A549 (cell line): Measurements from ENCODE around the gene RFK. TPM values are rescaled to one million over a fixed set of nuclear protein-coding genes. Genes with fewer than 3 reads are reported as not detected.
A peak's percentile ranks its signal among the peaks of the same experiment; 100 is the strongest.

Source experiments
- ATAC-seq, 2 experiments: fragments of 200-7000 bp in 1 of 2; fragments of >200 bp in 1 of 2; cut with Nextera tagmentation in 1 of 2; cut with Tn5 transposase in 1 of 2; 3 replicates each; pipeline versions ENCODE4 v1.8.0 to v1.9.1; 2018 to 2020; ENCODE audit warnings: mild to moderate bottlenecking in 1 of 2, moderate library complexity in 1 of 2
- CTCF ChIA-PET: fragments of 300-600 bp; sonication (Branson Sonifier 250); formaldehyde crosslinking; extraction: SDS; loops from one replicate; lab custom pipeline; 2021; ENCODE audit warnings: antibody characterized with exemption, inconsistent platforms; lab: Yijun Ruan, JAX
- POLR2A ChIA-PET: fragments of 350-600 bp; formaldehyde crosslinking; extraction: SDS; loops from one replicate; lab custom pipeline; 2021; ENCODE audit warnings: antibody characterized with exemption, inconsistent platforms; lab: Yijun Ruan, JAX
- DNase-seq, 2 experiments: peaks; one replicate each; pipeline versions ENCODE4 v3.0.0 to v3.0.0-alpha.2; 2011 to 2016; ENCODE audit warnings: low read depth in 1 of 2, low spot score in 1 of 2
- FAIRE-seq: peaks from 2 replicates; lab custom pipeline; 2011; peaks lifted over from hg19 to GRCh38; lab: Jason Lieb, UNC
- H3K27ac ChIP-seq, 2 experiments: fragments of >200 bp; sonication (Bioruptor Twin); formaldehyde crosslinking; 3 replicates each; pipeline ENCODE4 v1.5.1; 2016 to 2017
- H3K4me1 ChIP-seq: fragments of >200 bp; sonication (Bioruptor Twin); formaldehyde crosslinking; 3 replicates; pipeline ENCODE4 v1.6.1; 2016
- H3K4me2 ChIP-seq: fragments of >200 bp; sonication (Bioruptor Twin); formaldehyde crosslinking; 3 replicates; pipeline ENCODE4 v1.6.1; 2016
- H3K4me3 ChIP-seq: fragments of >200 bp; sonication (Bioruptor Twin); formaldehyde crosslinking; 3 replicates; pipeline ENCODE4 v1.5.1; 2016
- H3K9me3 ChIP-seq: fragments of >200 bp; sonication (Bioruptor Twin); formaldehyde crosslinking; 3 replicates; pipeline ENCODE4 v1.6.1; 2016
- BCL3 ChIP-seq: fragments of >200 bp; sonication (Bioruptor Twin); formaldehyde crosslinking; IDR thresholded peaks from 3 replicates; pipeline ENCODE4 v1.6.1; 2016
- CBX2 ChIP-seq: fragments of 200-600 bp; sonication (generic); IDR thresholded peaks from 2 replicates; pipeline ENCODE4 v1.6.1; 2016; ENCODE audit warnings: low read depth, mild to moderate bottlenecking, borderline replicate concordance
- CBX8 ChIP-seq: fragments of 200-600 bp; sonication (generic); IDR thresholded peaks from 2 replicates; pipeline ENCODE4 v1.6.1; 2016
- CHD2 ChIP-seq: fragments of 150-350 bp; IDR thresholded peaks from 2 replicates; pipeline ENCODE4 v1.6.1; 2014; ENCODE audit warnings: low read length; ENCODE audit not compliant: partially characterized antibody
- CTCF ChIP-seq: fragments of >200 bp; sonication (Bioruptor Twin); formaldehyde crosslinking; IDR thresholded peaks from 3 replicates; pipeline ENCODE4 v1.5.1; 2016
- E2F6 ChIP-seq: IDR thresholded peaks from 2 replicates; pipeline ENCODE4 v1.6.1; 2012; ENCODE audit warnings: low read depth, borderline replicate concordance
- EHF ChIP-seq: fragments of 250-450 bp; sonication (Bioruptor Pico); IDR thresholded peaks from 2 replicates; pipeline ENCODE4 v1.5.0; 2020; ENCODE audit warnings: mild to moderate bottlenecking
- EHMT2 ChIP-seq: fragments of 200-600 bp; sonication (generic); IDR thresholded peaks from 2 replicates; pipeline ENCODE4 v1.6.1; 2016; ENCODE audit warnings: antibody characterized with exemption, low read depth, mild to moderate bottlenecking, moderate library complexity
- EP300 ChIP-seq, 2 experiments: fragments of >200 bp; sonication (Bioruptor Twin); formaldehyde crosslinking; IDR thresholded peaks; 2 replicates in 1 of 2; 3 replicates in 1 of 2; pipeline ENCODE4 v1.6.1; 2016 to 2017
- FOSB ChIP-seq: fragments of 250-450 bp; sonication (Bioruptor Pico); IDR thresholded peaks from 2 replicates; pipeline ENCODE4 v1.5.0; 2020; ENCODE audit warnings: mild to moderate bottlenecking, moderate library complexity
- GATA3 ChIP-seq: IDR thresholded peaks from 2 replicates; pipeline ENCODE4 v1.6.1; 2012; ENCODE audit warnings: borderline replicate concordance
- HDAC2 ChIP-seq: fragments of 200-600 bp; sonication (generic); IDR thresholded peaks from 2 replicates; pipeline ENCODE4 v1.6.1; 2016
- HEYL ChIP-seq: fragments of 250-450 bp; sonication (Bioruptor Pico); IDR thresholded peaks from 2 replicates; pipeline ENCODE4 v1.8.0; 2021; ENCODE audit warnings: mild to moderate bottlenecking, moderate library complexity
- HOXB13 ChIP-seq: fragments of 250-450 bp; sonication (Bioruptor Pico); IDR thresholded peaks from 2 replicates; pipeline ENCODE4 v1.5.0; 2020; ENCODE audit warnings: low read depth, mild to moderate bottlenecking, moderate library complexity
- HOXB5 ChIP-seq: fragments of 250-450 bp; sonication (Bioruptor Pico); IDR thresholded peaks from 2 replicates; pipeline ENCODE4 v1.5.0; 2020; ENCODE audit warnings: mild to moderate bottlenecking, moderate library complexity
- KDM5A ChIP-seq: fragments of 200-600 bp; sonication (generic); IDR thresholded peaks from 2 replicates; pipeline ENCODE4 v1.6.1; 2016; ENCODE audit warnings: antibody characterized with exemption, mild to moderate bottlenecking
- MAFK ChIP-seq: fragments of 450-650 bp; IDR thresholded peaks from 2 replicates; pipeline ENCODE4 v1.6.1; 2014; ENCODE audit not compliant: partially characterized antibody
- MAZ ChIP-seq: fragments of 150-350 bp; IDR thresholded peaks from 2 replicates; pipeline ENCODE4 v1.6.1; 2014; ENCODE audit warnings: antibody characterized with exemption, low read depth, low read length, borderline replicate concordance
- NPAS2 ChIP-seq: fragments of 250-450 bp; sonication (Bioruptor Pico); IDR thresholded peaks from 2 replicates; pipeline ENCODE4 v1.8.0; 2022; ENCODE audit warnings: mild to moderate bottlenecking, moderate library complexity, borderline replicate concordance
- NR3C1 ChIP-seq: fragments of >200 bp; sonication (Bioruptor Twin); formaldehyde crosslinking; IDR thresholded peaks from 3 replicates; pipeline ENCODE4 v1.6.1; 2017
- POLR2AphosphoS2 ChIP-seq: conservative IDR thresholded peaks from 2 replicates; pipeline ENCODE4 v1.6.1; 2012; ENCODE audit warnings: low read length, improper control_type of control experiment, inconsistent platforms
- RAD21 ChIP-seq, 2 experiments: fragments of >200 bp in 1 of 2; sonication (Bioruptor Twin) in 1 of 2; formaldehyde crosslinking in 1 of 2; IDR thresholded peaks in 1 of 2; conservative IDR thresholded peaks in 1 of 2; 2 replicates in 1 of 2; 3 replicates in 1 of 2; pipeline ENCODE4 v1.6.1; 2012 to 2018; ENCODE audit warnings: inconsistent platforms in 1 of 2
- REST ChIP-seq: fragments of 200-600 bp; sonication (generic); IDR thresholded peaks from 2 replicates; pipeline ENCODE4 v1.6.1; 2016; ENCODE audit warnings: antibody characterized with exemption, mild to moderate bottlenecking, moderate library complexity
- RNF2 ChIP-seq: fragments of 200-600 bp; sonication (generic); IDR thresholded peaks from 2 replicates; pipeline ENCODE4 v1.6.1; 2016; ENCODE audit warnings: low read depth, mild to moderate bottlenecking, antibody characterized with exemption, moderate library complexity, borderline replicate concordance
- SMC3 ChIP-seq: fragments of >200 bp; sonication (Bioruptor Twin); formaldehyde crosslinking; IDR thresholded peaks from 3 replicates; pipeline ENCODE4 v1.6.1; 2018; ENCODE audit warnings: inconsistent platforms
- TFCP2L1 ChIP-seq: fragments of 250-450 bp; sonication (Bioruptor Pico); IDR thresholded peaks from 2 replicates; pipeline ENCODE4 v1.5.0; 2021; ENCODE audit warnings: mild to moderate bottlenecking
- USF2 ChIP-seq: fragments of 450-650 bp; IDR thresholded peaks from 2 replicates; pipeline ENCODE4 v1.6.1; 2014; ENCODE audit warnings: antibody characterized with exemption
- WGBS: methylation state at CpG from one replicate; pipeline ENCODE4 v1.1.6; 2017; ENCODE audit errors: missing lambda C conversion rate; 5-methylcytosine and 5-hydroxymethylcytosine counted together
- polyA plus RNA-seq, 4 experiments: library from polyadenylated mRNA; depleted of rRNA in 3 of 4; stranded (reverse); fragments of >200 nt; fragmentation: RNase III in 1 of 4; extraction: RNeasy Plus Mini Kit Qiagen cat#74134 plus additional on column Dnase treatment in 1 of 4; gene quantifications; 2 replicates in 3 of 4; 3 replicates in 1 of 4; pipeline ENCODE4 v1.2.3, GENCODE V29; 2011 to 2017

Gene RFK
- polyA plus RNA-seq, 2 of the 4 experiments (the other 2 are of a cell fraction) = 50.5 to 184 TPM

- TF ChIP-seq E2F6 = no peak
- no peak for TF ChIP-seq EHMT2
- TF ChIP-seq NPAS2 (CRISPR knock-in tag) = no peak
- TF ChIP-seq BCL3 = no peak
- no peak for TF ChIP-seq NR3C1
- no peak for TF ChIP-seq MAFK
- no peak for TF ChIP-seq RNF2
- TF ChIP-seq CBX2 = no peak
- no peak for TF ChIP-seq EHF
- no peak for TF ChIP-seq HEYL
- no peak for TF ChIP-seq MAZ
- no peak for TF ChIP-seq HDAC2
These were observed 11.1 kb upstream of the RFK start (continued) for GRCh38 chr9:76405340-76405739.

- Histone ChIP-seq H3K4me3 (no peak overlapping the region), H3K9me3 (no peaks in the 10 kb centered on the region), H3K4me2 (no peak overlapping the region), H3K4me1 (peaks cover 19% of the 10 kb centered on the region), H3K27ac (no peak overlapping the region)
- no peak for ATAC-seq
- TF ChIP-seq REST (no peak), HOXB5 (CRISPR knock-in tag) (no peak), TFCP2L1 (CRISPR knock-in tag) (no peak), CHD2 (no peak), KDM5A (no peak), CBX8 (no peak), POLR2AphosphoS2 (no peak), GATA3 (no peak)
- DNase-seq = no peak
- POLR2A ChIA-PET = interaction anchor here (0.6 kb wide), 1 partner anchor 32 kb away, joined by 4 read pairs; no protein-coding TSS in a partner anchor
- CTCF ChIA-PET = interaction anchor here (0.7 to 1.8 kb wide), 6 partner anchors 13 to 1453 kb away, joined by 3 to 7 read pairs (median 4); no protein-coding TSS in a partner anchor
- WGBS = 93% methylated on average over 1 of the region's 1 CpG
- FAIRE-seq = no peak
These were observed 10.2 kb upstream of the RFK start for GRCh38 chr9:76404401-76404800.

- CTCF ChIA-PET = interaction anchor here (1.0 to 2.8 kb wide), 3 partner anchors 22 to 301 kb away, joined by 3 to 11 read pairs (median 3); no protein-coding TSS in a partner anchor
These were observed 9.1 kb upstream of the RFK start for GRCh38 chr9:76403352-76403751.

More at GRCh38 chr9:76403352-76403751, 9.1 kb upstream of the RFK start:
- FAIRE-seq (peak; percentile 79), DNase-seq (peak; percentile 48 to 66), ATAC-seq (peak; percentile 77 to 86)
- Histone ChIP-seq H3K4me1 (peaks cover 19% of the 10 kb centered on the region), H3K4me2 (peak overlapping the region; percentile 72), H3K4me3 (no peak overlapping the region), H3K27ac (peak overlapping the region; percentile 42 to 68; a peak in 5 of 6 replicates), H3K9me3 (no peaks in the 10 kb centered on the region)
- WGBS = 5% methylated on average over 2 of the region's 2 CpGs
- TF ChIP-seq USF2 (no peak), CTCF (peak; percentile 66), EP300 (IDR thresholded peaks at IDR 0.05) (no peak), HOXB5 (CRISPR knock-in tag) (no peak), RAD21 (conservative IDR thresholded peaks at IDR 0.05 in 1 of 2, IDR thresholded peaks at IDR 0.05 in 1 of 2) (peak; percentile 39 to 52), TFCP2L1 (CRISPR knock-in tag) (no peak), RNF2 (no peak), HOXB13 (no peak), FOSB (CRISPR knock-in tag) (no peak), SMC3 (peak; percentile 70), BCL3 (no peak), HEYL (no peak)
- POLR2A ChIA-PET = no interaction called here
